Spleen (tissue), 7 donors: ENCODE results near the gene TBC1D22A.

Experiments used
- POLR2A ChIP-seq, 3 donors: fragments of 450-650 bp; IDR thresholded peaks; one replicate each; pipeline ENCODE4 v1.5.1; 2017; ENCODE audit warnings: antibody characterized with exemption in 3 of 3, mild to moderate bottlenecking in 1 of 3
- POLR2AphosphoS5 ChIP-seq, 3 donors: sonication (generic); formaldehyde crosslinking; IDR thresholded peaks; one replicate each; pipeline ENCODE4 v1.5.1; 2017; ENCODE audit warnings: antibody characterized with exemption in 3 of 3
- TF ChIP-seq, protein P1 (sequence below), 11 experiments: fragments of 200-600 bp in 7 of 11; fragments of 450-650 bp in 4 of 11; sonication (generic) in 4 of 11; IDR thresholded peaks in 8 of 11; conservative IDR thresholded peaks in 3 of 11; 1 replicate in 7 of 11; 2 replicates in 4 of 11; pipeline versions ENCODE4 v1.4.0 to v1.8.0; 2016 to 2021; ENCODE audit warnings: antibody characterized with exemption in 11 of 11, inconsistent platforms in 4 of 11, mild to moderate bottlenecking in 1 of 11
- donor health status: DM: no; HTN: no; CAD: no; lungs with moderate emphysema.
- donor health status: DM: no; HTN: no; CAD: no.
- donor health status: DM: no; HTN: no; CAD: no.

DNA sequence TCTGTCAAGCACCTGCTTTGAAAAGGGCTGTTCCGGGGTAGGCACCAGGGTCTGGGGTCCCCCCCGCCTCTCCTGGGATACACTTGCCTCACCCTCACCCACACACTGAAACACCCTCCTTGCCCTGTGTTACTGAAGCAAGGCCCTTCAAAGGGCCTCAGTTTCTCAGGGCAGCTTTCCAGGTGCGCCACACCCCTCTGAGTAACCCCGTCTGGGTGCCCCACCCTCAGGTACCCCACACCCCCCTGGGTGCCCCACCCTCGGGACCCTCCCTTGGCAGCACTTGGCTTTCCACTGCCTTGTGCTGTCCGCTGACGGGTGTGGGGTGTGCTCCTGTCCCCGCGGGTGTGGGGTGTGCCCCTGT is 413.6 kb downstream of the TBC1D22A start:
- TF ChIP-seq, protein P1, sequence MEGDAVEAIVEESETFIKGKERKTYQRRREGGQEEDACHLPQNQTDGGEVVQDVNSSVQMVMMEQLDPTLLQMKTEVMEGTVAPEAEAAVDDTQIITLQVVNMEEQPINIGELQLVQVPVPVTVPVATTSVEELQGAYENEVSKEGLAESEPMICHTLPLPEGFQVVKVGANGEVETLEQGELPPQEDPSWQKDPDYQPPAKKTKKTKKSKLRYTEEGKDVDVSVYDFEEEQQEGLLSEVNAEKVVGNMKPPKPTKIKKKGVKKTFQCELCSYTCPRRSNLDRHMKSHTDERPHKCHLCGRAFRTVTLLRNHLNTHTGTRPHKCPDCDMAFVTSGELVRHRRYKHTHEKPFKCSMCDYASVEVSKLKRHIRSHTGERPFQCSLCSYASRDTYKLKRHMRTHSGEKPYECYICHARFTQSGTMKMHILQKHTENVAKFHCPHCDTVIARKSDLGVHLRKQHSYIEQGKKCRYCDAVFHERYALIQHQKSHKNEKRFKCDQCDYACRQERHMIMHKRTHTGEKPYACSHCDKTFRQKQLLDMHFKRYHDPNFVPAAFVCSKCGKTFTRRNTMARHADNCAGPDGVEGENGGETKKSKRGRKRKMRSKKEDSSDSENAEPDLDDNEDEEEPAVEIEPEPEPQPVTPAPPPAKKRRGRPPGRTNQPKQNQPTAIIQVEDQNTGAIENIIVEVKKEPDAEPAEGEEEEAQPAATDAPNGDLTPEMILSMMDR (IDR thresholded peaks at IDR 0.05 in 8 of 11, conservative IDR thresholded peaks at IDR 0.05 in 3 of 11) = no peak
- TF ChIP-seq POLR2A (IDR thresholded peaks at IDR 0.05) (no peak), POLR2AphosphoS5 (IDR thresholded peaks at IDR 0.05) (no peak)
